HG03442 (cell line): ENCODE data around the gene RABGGTB.
"Not testable (repeated sequence)": the region's sequence is repeated elsewhere in the genome, so short reads cannot be mapped to it uniquely, and the experiment has no call there.

Experiments used
- ATAC-seq: cut with Tn5 transposase; IDR thresholded peaks from one replicate; pipeline ENCODE4 v1.9.1; 2021; ENCODE audit warnings: mild to moderate bottlenecking, moderate library complexity; ENCODE audit not compliant: unreplicated experiment

The RABGGTB gene

DNA sequence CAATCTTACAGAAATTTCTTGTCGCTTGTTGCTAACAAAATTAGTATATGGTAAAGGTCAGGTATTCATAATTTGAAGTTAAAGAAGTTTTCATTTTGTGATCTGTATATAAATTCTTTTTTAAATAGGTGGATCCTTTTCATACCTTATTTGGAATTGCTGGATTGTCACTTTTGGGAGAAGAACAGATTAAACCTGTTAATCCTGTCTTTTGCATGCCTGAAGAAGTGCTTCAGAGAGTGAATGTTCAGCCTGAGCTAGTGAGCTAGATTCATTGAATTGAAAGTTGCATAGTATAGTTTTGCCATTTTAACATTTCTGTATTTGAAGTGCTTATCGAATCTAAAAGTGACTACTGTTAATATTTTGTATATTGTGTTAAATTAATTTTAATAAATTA is 8.3 kb downstream of the RABGGTB start:
- ATAC-seq = no peak

DNA sequence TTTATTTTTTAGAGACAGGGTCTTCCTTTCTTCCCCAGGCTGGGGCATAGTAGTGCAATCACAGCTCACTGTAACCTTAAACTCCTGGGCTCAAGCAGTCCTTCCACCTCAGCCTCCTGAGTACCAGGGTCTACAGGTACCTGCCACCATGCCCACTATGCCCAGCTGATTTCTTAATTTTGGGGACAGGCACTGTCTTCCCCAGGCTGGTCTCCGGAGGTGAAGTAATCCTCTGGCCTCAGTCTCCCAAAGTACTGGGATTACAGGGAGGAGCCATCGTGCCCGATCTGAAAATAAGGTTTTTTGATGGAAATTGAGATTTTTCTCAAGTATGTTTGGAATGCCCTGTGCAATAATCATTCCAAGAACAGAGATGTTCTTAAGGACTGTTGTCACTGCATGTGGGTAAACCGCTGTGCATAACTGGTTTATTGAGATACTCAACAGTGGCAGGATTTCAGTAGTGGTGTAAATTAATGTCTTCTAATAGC is 9.7 kb downstream of the RABGGTB start:
- no peak for ATAC-seq

DNA sequence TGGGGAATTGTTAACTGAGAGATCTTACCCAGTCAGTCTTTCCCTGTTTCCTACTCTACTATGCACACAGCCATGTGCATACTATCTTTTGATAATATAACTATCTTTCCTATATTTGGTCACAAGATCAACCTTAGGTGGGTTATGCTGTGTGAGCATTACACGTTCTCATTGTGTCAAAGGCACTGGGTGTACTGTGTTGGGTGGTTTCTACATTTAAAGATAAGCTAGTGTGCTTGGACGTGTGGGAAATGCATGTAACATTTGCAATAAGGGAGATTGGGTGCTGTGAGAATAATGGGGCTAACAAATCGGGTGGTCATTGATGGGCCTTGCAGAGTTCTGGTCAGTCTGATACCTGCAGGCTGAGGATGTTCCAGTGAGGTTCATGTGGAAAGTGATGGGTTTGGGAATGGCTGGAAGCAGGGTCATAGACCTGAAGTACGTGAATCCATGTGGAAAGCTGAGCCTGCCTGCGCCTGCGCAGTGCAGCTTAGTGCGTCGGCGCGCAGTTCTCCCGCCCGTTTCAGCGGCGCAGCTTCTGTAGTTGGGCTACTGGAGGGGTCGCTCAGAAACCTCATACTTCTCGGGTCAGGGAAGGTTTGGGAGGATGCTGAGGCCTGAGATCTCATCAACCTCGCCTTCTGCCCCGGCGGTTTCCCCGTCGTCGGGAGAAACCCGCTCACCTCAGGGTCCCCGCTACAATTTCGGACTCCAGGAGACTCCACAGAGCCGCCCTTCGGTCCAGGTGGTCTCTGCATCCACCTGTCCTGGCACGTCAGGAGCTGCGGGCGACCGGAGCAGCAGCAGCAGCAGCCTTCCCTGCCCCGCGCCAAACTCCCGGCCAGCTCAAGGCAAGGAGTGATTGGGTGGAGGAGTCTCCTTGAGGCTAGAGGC is 10.6 kb downstream of the RABGGTB start, which contains the start of gene MSH4:
TSS of gene MSH4 (plus strand) at position 507 of the 897 bp plus-strand sequence. CDS start at position 611, 104 bp downstream.
- peak; percentile 32 for ATAC-seq

DNA sequence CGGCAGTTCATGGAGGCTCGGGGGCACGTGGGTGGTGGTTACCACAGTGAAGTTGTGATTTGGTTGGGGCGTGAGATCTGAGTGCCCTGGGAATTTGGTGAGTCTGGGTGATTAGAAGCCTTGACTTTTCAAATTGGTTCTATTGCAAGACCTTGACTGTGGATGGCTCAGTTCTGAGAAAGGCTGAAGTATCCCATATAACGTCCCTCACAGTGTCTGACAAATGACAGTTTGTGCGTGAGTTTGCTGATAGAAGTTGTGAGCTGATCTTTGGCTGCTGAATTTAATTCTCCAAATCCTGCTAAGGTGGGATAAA is 11.2 kb downstream of the RABGGTB start:
- peak; percentile 24 for ATAC-seq

DNA sequence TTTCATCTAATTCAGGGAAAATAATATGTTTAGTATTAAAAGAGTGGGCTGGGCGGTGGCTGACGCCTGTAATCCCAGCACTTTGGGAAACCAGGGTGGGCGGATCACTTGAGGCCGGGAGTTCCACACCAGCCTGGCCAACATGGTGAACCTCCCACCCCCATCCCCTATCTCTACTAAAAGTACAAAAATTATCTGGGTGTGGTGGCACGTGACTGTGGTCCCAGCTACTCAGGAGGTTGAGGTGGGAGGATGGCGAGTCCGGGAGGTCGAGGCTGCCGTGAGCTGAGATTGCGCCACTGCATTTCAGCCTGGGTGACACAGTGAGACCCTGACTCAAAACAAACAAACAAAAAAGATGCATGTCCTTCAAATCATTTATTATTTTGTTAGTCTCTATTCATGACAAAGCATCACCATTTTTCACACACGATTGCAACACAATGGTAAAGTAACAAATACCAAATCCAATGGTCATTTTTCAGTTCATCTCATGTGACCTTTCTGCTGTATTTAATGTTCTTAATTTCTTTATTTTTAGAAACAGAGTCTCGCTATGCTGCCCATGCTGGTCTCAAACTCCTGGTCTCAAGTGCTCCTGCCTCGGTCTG is 11.7 kb downstream of the RABGGTB start:
- no peak for ATAC-seq

DNA sequence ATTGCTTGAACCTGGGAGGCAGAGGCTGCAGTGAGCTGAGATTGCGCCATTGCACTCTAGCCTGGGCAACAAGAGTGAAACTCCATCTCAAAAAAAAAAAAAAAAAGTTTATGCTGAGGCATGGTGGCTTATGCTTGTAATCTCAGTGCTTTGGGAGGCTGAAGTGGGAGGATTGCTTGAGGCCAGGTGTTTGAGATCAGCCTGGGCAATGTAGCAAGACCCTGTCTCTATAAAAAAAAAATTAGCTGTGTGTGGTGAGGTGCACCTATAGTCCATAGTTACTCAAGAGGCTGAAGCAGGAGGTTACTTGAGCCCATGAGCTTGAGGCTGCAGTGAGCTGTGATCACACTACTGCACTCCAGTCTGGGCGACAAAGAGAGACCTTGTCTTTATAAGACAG is 15.4 kb downstream of the RABGGTB start:
- ATAC-seq = not testable (repeated sequence)

DNA sequence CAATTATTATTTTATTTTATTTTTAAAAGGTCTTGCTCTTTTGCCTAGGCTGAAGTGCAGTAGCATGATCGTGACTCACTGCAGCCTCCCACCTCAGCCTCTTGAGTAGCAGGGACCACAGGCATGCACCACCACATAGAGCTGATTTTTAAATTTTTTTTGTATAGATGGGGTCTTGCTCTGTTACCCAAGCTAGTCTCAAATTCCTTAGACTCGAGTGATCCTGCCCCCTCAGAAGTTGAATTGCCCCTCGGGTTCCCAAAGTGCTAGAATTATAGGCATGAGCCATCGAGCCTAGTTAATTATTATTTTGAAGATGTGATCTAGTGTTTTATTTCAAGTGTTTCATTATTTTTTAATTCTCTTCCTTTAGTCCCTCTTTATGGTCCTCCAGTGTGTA is 22.9 kb downstream of the RABGGTB start:
- no peak for ATAC-seq

DNA sequence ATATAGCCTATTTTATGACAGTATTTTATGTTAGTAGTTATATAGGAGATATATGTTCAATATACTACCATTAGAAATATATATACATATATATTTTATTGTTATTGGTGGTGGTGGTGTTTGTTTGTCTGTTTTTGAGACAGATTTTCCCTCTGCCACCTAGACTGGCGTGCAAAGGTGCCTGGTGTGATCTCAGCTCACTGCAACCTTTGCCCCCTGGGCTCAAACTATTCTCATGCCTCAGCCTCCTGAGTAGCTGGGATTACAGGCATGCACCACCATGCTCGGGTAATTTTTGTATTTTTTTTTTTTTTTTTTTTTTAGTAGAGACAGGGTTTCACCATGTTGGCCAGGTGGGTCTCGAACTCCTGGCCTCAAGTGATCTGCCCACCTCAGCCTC is 24.1 kb downstream of the RABGGTB start:
- ATAC-seq = not testable (repeated sequence)

DNA sequence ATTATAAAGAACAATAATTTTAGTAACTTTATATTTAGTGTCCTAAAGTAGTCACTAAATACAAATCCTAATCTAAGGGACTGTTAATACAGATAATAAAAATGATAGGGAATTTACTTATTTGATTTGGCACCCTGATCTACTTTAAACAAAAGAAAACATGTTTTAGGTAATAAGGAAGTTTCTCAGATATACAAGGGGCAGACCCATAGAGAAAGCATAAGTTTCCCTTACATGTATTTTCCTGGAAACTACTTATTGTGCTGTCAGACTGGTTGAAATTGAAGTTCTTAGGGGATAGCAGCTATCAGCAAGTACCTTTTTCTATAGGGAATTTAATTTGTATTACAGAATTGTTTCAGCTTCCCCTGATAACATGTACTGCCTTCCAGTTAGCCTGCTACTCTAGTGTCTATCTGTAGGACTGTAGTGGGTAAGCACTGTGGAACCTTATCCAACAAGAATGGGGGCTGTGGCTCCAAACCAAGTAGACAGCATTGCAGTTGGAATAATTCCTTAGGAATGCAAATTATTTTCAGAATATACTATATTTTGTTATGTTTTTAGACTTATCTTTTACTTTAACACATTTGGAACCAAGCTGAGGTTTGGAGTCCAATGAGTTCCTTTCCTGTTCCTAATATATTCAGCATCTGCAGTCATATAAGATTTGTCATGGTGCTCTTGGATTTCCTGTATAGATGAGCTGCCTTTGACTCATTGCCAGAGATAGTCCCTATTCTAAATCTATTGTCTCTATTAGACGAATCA is 25.3 kb downstream of the RABGGTB start:
- ATAC-seq = no peak

DNA sequence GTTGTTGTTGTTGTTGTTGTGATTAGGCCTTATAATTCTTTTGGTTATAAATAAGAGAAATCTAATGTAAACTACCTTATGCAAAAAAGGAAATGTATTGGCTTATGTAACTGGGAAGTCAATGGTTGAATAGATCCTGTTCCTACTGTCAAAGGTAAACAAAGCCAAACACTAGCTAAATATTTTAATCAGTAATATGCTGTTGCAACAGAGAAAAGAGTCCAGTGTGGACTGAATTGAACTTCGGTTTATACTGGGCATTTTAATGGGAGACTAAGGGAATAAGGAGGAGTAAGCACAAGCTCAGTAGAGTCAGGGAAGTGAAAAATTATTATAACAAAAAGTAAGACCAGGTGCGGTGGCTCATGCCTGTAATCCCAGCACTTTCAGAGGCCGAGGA is 26.0 kb downstream of the RABGGTB start:
- no peak for ATAC-seq

DNA sequence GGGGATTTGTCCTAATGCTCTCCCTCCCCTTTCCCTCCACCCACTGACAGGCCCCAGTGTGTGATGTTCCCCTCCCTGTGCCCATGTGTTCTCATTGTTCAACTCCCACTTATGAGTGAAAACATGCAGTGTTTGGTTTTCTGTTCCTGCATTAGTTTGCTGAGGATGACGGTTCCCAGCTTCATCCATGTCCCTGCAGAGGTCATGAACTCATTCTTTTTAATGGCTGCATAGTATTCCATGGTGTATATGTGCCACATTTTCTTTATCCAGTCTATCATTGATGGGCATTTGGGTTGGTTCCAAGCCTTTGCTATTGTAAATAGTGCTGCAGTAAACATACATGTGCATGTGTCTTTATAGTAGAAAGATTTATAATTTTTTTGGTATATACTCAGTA is 37.5 kb downstream of the RABGGTB start:
- not testable (repeated sequence) for ATAC-seq

DNA sequence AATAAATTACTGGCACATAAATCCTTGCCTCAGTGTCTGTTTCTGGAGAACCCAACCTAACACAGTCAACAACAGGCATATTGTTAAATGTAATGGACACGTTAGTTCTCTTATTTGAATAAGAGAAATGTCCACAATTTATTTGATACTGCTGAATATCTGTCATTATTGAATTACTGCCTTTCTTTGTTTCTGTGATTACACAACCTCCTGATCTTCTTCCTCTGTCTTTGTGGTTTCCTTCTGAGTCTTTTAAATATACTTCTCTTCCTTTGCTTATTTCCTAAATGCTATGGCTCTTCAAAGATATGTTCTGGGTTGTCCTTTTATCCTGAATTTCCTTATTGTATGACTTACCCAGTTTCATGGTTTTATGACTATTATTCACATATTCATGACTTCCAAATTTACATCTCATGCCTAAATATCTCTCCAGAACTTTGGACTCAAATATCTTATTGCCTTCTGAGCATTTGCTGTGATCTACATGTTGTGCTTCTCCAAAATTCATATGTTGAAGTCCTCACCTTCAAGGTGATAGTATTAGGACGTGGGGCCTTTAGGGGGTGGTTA is 50.6 kb downstream of the RABGGTB start:
- no peak for ATAC-seq

DNA sequence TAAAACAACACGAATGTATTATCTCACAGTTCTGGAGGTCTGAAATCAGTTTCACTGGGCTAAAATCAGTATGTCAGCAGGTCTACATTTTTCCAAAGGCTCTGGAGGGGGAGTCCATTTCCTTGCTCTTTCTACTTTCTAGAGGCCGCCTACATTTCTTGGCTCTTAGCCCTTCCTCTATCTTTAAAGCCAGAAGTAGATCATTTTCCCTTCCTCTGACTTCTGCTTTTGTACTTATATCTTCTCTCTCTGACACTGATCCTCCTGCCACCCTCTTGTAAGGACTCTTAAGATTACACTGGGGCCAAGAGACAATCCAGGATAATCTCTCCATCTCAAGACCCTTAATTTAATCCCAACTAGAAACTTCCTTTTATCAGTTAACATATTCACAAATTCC is 52.0 kb downstream of the RABGGTB start:
- ATAC-seq = no peak

DNA sequence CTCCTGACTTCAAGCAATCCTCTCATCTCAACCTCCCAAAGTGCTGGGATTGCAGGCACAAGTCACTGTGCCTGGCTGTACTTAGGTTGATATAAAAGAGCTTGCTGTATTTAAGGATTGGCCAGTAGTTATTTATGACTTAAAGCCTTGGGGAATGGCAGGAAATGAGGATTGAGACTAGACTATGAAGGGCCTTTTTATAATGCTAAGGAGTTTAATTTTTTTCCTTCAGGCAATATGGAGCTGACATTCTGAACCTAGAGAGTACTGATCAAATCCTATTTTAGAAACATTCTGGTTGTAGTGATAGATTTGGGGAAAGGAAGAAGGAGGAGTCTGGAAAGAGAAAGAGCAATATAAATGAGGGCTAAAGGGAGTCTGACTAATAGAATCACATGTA is 55.4 kb downstream of the RABGGTB start:
- ATAC-seq = no peak
